HG03558 (cell line): ENCODE data around the gene KCNH2.
"Not testable (repeated sequence)": the region's sequence is repeated elsewhere in the genome, so short reads cannot be mapped to it uniquely, and the experiment has no call there.

Experiments
- ATAC-seq: cut with Tn5 transposase; IDR thresholded peaks from one replicate; pipeline ENCODE4 v1.9.1; 2021; ENCODE audit warnings: moderate number of reproducible peaks; ENCODE audit not compliant: unreplicated experiment; ENCODE audit errors: extremely low read depth

KCNH2 gene

DNA sequence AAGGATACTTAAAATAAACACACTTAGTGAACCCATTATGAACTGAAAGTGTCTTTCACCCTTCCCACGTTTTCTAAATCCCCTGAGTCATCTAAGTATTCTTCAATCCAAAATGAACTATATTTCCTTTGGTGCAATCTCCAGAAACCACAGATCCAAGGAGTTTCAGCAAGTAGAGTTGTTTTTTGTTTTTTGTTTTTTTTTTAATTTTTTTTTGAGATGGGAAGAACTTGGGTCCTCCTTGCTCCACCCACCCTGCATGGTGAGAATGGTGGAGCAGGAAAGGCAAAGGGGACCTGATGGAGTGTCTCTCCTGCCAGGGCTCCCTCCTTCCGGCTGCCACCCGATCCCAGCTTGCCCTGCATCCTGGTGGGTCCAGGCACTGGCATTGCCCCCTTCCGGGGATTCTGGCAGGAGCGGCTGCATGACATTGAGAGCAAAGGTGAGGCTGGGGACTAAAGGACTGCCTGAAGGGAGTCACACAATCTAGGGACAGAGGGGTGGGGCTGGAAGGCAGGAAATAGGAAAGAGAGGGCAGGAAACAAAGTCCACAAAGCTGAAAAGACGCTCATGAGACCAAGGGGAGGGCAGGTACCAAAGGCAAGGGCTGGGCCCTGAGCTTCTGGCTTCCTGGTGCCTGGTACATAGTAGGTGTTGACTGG, 34.0 kb upstream of the KCNH2 start:
- no peak for ATAC-seq

GRCh38 chr7:151011616-151012015, 33.5 kb upstream of the KCNH2 start:
- ATAC-seq: not testable (repeated sequence)

- no peak for ATAC-seq
These were observed 32.9 kb upstream of the KCNH2 start for GRCh38 chr7:151011097-151011409.

GRCh38 chr7:151010307-151011096, 32.4 kb upstream of the KCNH2 start:
- no peak for ATAC-seq

GRCh38 chr7:151010037-151010306, 31.9 kb upstream of the KCNH2 start:
- no peak for ATAC-seq

DNA sequence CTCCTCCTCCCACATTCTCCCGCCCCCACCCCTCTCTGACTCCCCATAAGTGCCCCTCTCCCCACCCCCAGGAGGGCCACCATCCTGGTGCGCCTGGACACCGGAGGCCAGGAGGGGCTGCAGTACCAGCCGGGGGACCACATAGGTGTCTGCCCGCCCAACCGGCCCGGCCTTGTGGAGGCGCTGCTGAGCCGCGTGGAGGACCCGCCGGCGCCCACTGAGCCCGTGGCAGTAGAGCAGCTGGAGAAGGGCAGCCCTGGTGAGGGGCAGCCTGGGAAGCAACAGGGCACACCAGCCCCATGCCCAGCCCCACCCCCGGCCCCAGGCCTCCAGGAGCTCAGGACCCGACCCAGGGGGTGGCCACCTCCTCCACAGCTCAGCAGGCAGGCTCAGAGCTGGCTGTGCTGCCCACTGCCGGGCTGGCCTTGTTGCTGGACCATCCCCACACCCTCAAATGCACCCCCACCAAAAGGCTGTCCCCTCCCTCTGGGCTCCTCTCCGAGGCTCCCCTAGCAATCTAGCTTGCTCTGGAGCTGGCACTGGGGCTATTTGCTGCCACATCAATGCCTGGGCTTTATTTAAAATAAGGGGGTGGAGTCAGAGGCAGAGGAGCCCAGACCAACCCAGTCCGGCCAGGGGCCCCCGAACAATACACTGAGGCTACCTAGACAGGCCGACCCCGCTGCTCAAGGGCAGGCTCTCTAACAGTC, 31.4 kb upstream of the KCNH2 start:
- ATAC-seq: no peak

- ATAC-seq: peak; percentile 66
These were observed 30.6 kb upstream of the KCNH2 start for GRCh38 chr7:151008511-151009323.

DNA sequence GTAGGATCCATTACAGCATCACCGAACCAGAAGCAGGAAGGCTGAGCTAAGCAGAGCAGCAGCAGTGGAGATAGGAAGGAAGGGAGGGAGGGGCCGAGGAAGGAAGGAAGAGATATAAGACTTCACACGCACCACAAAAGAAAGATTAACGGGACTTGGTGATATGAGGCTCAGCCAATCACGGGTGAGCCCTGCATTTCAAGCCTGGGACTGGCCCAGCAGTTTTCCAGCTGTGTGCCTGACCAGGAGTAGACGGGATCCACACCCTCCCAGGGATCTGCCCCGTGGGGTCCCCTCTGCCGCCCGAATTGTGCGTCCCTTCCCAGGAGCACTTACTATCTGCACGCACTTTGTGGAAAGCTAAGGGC, 30.0 kb upstream of the KCNH2 start:
- ATAC-seq: no peak

GRCh38 chr7:151007469-151007898, 29.4 kb upstream of the KCNH2 start:
- ATAC-seq: no peak

DNA sequence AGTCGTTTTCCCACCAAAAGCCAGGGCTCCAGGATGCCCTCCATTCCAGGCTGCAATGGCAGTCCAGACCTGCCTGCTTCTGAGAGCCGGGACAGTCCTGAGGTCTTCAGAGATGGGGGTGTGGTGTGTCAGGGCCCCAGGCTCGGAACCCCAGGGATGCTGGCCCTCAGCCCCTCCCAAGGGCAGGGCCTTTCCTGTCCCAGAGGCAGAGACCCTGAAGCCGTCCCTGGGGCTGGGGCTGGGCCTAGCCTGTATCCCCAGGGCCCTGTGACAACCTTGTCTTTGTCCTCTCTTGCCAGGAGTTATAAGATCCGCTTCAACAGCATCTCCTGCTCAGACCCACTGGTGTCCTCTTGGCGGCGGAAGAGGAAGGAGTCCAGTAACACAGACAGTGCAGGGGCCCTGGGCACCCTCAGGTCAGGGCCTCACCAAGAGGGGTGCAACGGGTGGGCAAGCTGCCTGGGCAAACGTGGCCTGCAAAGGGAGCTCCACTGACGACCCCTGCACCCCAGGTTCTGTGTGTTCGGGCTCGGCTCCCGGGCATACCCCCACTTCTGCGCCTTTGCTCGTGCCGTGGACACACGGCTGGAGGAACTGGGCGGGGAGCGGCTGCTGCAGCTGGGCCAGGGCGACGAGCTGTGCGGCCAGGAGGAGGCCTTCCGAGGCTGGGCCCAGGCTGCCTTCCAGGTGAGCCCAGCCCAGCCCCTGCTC, 28.6 kb upstream of the KCNH2 start:
- no peak for ATAC-seq

DNA sequence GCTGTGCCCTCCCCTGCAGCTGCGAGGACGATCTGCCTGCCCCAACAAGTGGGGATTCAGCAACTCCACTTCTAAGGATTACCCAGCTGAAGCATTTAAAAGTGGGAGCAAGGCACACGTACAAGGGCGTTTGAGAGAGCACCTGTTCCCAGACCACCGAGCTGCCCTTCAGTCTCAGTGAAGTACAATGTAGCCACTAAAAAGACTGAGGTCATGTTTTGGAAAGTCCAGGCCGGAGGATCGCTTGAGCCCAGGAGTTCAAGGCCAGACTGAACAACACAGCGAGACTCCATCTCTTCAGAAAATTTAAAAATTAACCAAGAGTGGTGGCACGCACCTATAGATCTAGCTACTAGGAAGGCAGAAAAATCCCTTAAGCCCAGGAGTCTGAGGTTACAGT, 27.4 kb upstream of the KCNH2 start:
- ATAC-seq: no peak

DNA sequence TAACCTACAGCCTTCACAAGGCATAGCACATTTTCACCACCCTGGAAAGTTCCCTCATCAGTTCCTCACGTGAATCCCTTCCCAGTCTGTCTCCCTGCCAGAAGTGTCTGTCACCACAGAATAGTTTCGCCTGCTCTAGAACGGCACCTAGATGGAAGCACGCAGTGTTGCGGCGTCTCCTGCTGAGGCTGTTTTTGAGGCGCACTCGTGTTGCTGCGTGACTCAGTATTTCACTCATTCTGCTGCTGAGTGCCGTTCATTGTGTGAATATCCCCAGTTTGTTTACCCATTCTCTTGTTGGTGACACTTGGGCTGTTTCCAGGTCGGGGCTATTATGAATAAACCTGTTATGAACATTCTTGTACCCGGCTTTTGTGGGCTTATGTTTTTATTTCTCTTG, 25.5 kb upstream of the KCNH2 start:
- ATAC-seq: no peak

GRCh38 chr7:151001546-151001945, 23.4 kb upstream of the KCNH2 start:
- ATAC-seq: no peak

GRCh38 chr7:151000897-151001495, 22.9 kb upstream of the KCNH2 start:
- ATAC-seq: no peak

GRCh38 chr7:150999497-151000230, 21.5 kb upstream of the KCNH2 start:
- ATAC-seq: no peak

- no peak for ATAC-seq
These were observed 20.9 kb upstream of the KCNH2 start for GRCh38 chr7:150999001-150999400.

DNA sequence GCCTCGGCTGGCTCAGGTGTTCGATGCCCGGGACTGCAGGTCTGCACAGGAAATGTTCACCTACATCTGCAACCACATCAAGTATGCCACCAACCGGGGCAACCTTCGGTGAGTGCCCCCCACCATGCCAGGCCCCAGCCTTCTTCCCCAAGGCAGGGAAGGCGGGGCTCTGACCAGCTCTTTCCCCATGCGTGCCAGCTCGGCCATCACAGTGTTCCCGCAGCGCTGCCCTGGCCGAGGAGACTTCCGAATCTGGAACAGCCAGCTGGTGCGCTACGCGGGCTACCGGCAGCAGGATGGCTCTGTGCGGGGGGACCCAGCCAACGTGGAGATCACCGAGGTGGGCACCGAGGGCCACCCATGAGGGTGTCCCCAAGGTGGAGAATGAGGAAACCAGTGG, 20.2 kb upstream of the KCNH2 start:
- no peak for ATAC-seq

DNA sequence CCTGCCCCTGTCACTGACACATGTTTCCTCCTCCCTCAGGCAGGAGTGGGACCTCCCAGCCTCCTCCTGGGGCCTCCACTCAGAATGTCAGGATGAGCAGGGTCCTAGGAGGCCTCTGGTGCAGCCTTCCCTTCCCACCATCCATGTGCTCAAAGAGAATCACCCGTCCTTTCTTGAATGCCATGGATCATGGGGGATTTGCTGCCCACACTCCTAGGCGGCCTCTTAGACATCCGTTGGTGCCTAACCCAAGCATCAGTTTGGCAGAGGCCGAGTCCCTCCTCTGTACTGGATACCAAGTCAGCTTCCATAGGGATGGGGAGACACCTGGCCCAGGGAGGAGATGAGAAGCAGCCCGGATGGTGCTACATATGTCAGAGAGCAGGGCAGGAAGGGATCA, 19.7 kb upstream of the KCNH2 start:
- no peak for ATAC-seq

DNA sequence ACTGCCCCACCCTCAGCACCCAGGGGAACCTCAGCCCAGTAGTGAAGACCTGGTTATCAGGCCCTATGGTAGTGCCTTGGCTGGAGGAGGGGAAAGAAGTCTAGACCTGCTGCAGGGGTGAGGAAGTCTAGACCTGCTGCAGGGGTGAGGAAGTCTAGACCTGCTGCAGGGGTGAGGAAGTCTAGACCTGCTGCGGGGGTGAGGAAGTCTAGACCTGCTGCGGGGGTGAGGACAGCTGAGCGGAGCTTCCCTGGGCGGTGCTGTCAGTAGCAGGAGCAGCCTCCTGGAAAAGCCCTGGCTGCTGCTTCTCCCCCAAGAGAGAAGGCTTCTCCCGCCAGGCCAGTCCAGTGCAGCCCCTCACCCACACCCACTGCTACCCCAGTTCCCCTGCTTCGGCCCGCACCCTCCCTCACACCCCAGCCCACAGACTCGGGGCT, 19.0 kb upstream of the KCNH2 start:
- no peak for ATAC-seq
